ENCODE measurements around the gene CYP4B1.
"Not testable (repeated sequence)": the region's sequence is repeated elsewhere in the genome, so short reads cannot be mapped to it uniquely, and the experiment has no call there.

CYP4B1 gene

GRCh38 chr1:46820560-46821060 is 21.8 kb downstream of the CYP4B1 start:
- Histone ChIP-seq H3K4me3 (ENCODE audit: low read depth, low read length, poor library complexity, severe bottlenecking) (no peak overlapping the region), H3K4me1 (ENCODE audit: insufficient read depth, low read length, severe bottlenecking) (no peaks in the 10 kb centered on the region), H3K9me2 (ENCODE audit: low read depth, low read length) (no peaks in the 10 kb centered on the region), H3K9ac (ENCODE audit: low read length) (no peak overlapping the region), H3K4me2 (ENCODE audit: low read length) (no peak overlapping the region), H3K27me3 (ENCODE audit: insufficient read depth, low read length) (no peaks in the 10 kb centered on the region), H4K20me1 (ENCODE audit: insufficient read depth, low read length) (no peaks in the 10 kb centered on the region), H3K79me2 (ENCODE audit: insufficient read depth, low read length) (no peaks in the 10 kb centered on the region), H3F3A (ENCODE audit: insufficient read depth, low read length) (no peaks in the 10 kb centered on the region), H3K27ac (ENCODE audit: low read depth, low read length, poor library complexity, severe bottlenecking) (no peak overlapping the region), H3K36me3 (ENCODE audit: insufficient read depth, low read length) (no peaks in the 10 kb centered on the region), H2AFZ (ENCODE audit: low read length) (no peak overlapping the region), H3K9me3 (ENCODE audit: low read length) (no peaks in the 10 kb centered on the region)
- TF ChIP-seq EZH2 (IDR thresholded peaks at IDR 0.05; ENCODE audit: borderline replicate concordance, low read length) (no peak), CTCF (IDR thresholded peaks at IDR 0.05; ENCODE audit: low read length) (no peak)

GRCh38 chr1:46822248-46822826 is 23.5 kb downstream of the CYP4B1 start:
- Histone ChIP-seq H3K27me3 (ENCODE audit: insufficient read depth, low read length) (no peaks in the 10 kb centered on the region), H3F3A (ENCODE audit: insufficient read depth, low read length) (no peaks in the 10 kb centered on the region), H3K36me3 (ENCODE audit: insufficient read depth, low read length) (no peaks in the 10 kb centered on the region), H3K9me3 (ENCODE audit: low read length) (no peaks in the 10 kb centered on the region), H4K20me1 (ENCODE audit: insufficient read depth, low read length) (no peaks in the 10 kb centered on the region), H3K4me2 (ENCODE audit: low read length) (no peak overlapping the region), H2AFZ (ENCODE audit: low read length) (no peak overlapping the region), H3K4me3 (ENCODE audit: low read depth, low read length, poor library complexity, severe bottlenecking) (no peak overlapping the region), H3K79me2 (ENCODE audit: insufficient read depth, low read length) (no peaks in the 10 kb centered on the region), H3K9me2 (ENCODE audit: low read depth, low read length) (no peaks in the 10 kb centered on the region), H3K4me1 (ENCODE audit: insufficient read depth, low read length, severe bottlenecking) (no peaks in the 10 kb centered on the region), H3K9ac (ENCODE audit: low read length) (no peak overlapping the region), H3K27ac (ENCODE audit: low read depth, low read length, poor library complexity, severe bottlenecking) (no peak overlapping the region)
- no peak for TF ChIP-seq CTCF (IDR thresholded peaks at IDR 0.05; ENCODE audit: low read length)
- TF ChIP-seq EZH2 (IDR thresholded peaks at IDR 0.05; ENCODE audit: borderline replicate concordance, low read length): no peak

- Histone ChIP-seq H4K20me1 (ENCODE audit: insufficient read depth, low read length) (no peaks in the 10 kb centered on the region), H3K27me3 (ENCODE audit: insufficient read depth, low read length) (no peaks in the 10 kb centered on the region), H3K79me2 (ENCODE audit: insufficient read depth, low read length) (no peaks in the 10 kb centered on the region), H3F3A (ENCODE audit: insufficient read depth, low read length) (no peaks in the 10 kb centered on the region), H3K4me2 (ENCODE audit: low read length) (no peak overlapping the region), H3K9me2 (ENCODE audit: low read depth, low read length) (no peaks in the 10 kb centered on the region), H3K4me3 (ENCODE audit: low read depth, low read length, poor library complexity, severe bottlenecking) (no peak overlapping the region), H3K36me3 (ENCODE audit: insufficient read depth, low read length) (no peaks in the 10 kb centered on the region), H2AFZ (ENCODE audit: low read length) (no peak overlapping the region), H3K9ac (ENCODE audit: low read length) (no peak overlapping the region), H3K27ac (ENCODE audit: low read depth, low read length, poor library complexity, severe bottlenecking) (no peak overlapping the region), H3K4me1 (ENCODE audit: insufficient read depth, low read length, severe bottlenecking) (no peaks in the 10 kb centered on the region), H3K9me3 (ENCODE audit: low read length) (no peaks in the 10 kb centered on the region)
- TF ChIP-seq CTCF (IDR thresholded peaks at IDR 0.05; ENCODE audit: low read length) (no peak), EZH2 (IDR thresholded peaks at IDR 0.05; ENCODE audit: borderline replicate concordance, low read length) (no peak)
Measured at GRCh38 chr1:46823151-46823550, 24.3 kb downstream of the CYP4B1 start.

GRCh38 chr1:46826892-46827291 is 28.0 kb downstream of the CYP4B1 start:
- not testable (repeated sequence) for H3K4me2 ChIP-seq (ENCODE audit: low read length); H3K27ac ChIP-seq (ENCODE audit: low read depth, low read length, poor library complexity, severe bottlenecking); H3K9ac ChIP-seq (ENCODE audit: low read length); H4K20me1 ChIP-seq (ENCODE audit: insufficient read depth, low read length); H3K79me2 ChIP-seq (ENCODE audit: insufficient read depth, low read length); H3K9me2 ChIP-seq (ENCODE audit: low read depth, low read length); H3K4me3 ChIP-seq (ENCODE audit: low read depth, low read length, poor library complexity, severe bottlenecking); H3F3A ChIP-seq (ENCODE audit: insufficient read depth, low read length); H3K9me3 ChIP-seq (ENCODE audit: low read length); H3K4me1 ChIP-seq (ENCODE audit: insufficient read depth, low read length, severe bottlenecking); H2AFZ ChIP-seq (ENCODE audit: low read length); H3K27me3 ChIP-seq (ENCODE audit: insufficient read depth, low read length); H3K36me3 ChIP-seq (ENCODE audit: insufficient read depth, low read length)

Data from OCI-LY1 (cell line).